Suprapubic skin (tissue), 3 donors: Measurements from ENCODE around the gene GTF2IRD1.

Experiments used
- EP300 ChIP-seq: sonication (generic); formaldehyde crosslinking; IDR thresholded peaks from one replicate; pipeline ENCODE4 v1.6.1; 2017; ENCODE audit warnings: antibody characterized with exemption
- TF ChIP-seq, protein P1 (sequence below), 2 donors: fragments of 200-600 bp in 1 of 2; fragments of 450-650 bp in 1 of 2; sonication (generic) in 1 of 2; IDR thresholded peaks; one replicate each; pipeline ENCODE4 v1.5.1; 2016 to 2019; ENCODE audit warnings: antibody characterized with exemption in 2 of 2, mild to moderate bottlenecking in 1 of 2, moderate library complexity in 1 of 2

DNA sequence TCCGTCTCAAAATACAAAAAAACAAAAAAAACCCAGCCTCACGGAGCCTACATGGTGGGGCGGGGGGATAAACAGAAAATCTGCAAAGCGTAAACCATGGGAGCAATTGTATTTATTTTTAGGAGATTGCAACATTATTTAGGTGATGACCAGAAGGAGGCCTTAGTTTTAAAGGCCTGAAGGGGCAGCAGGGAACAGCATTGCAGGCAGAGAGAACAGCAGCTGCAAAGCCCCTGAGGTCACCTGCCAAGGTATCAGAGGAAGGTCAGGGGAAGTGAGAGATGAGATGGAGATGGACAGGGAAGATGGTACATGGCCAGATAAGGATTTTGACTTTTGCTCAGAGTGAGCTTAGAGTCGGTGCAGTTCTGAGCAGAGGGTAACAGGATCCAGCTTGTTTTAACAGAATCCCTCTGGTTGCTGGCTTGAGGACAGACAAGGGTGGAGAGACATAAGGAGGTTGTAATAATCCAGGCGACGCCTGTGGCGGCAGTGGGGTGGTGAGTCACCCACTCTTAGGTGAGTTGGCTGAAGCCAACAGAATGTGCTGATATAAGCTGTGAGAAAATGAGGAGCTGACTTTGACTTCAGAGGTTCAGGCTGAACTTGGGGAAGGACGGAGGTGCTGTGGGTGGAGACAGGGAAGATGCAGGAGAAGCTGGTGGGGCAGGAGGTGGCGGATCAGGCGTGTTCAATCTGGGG, 121.5 kb downstream of the GTF2IRD1 start:
- TF ChIP-seq, protein P1, sequence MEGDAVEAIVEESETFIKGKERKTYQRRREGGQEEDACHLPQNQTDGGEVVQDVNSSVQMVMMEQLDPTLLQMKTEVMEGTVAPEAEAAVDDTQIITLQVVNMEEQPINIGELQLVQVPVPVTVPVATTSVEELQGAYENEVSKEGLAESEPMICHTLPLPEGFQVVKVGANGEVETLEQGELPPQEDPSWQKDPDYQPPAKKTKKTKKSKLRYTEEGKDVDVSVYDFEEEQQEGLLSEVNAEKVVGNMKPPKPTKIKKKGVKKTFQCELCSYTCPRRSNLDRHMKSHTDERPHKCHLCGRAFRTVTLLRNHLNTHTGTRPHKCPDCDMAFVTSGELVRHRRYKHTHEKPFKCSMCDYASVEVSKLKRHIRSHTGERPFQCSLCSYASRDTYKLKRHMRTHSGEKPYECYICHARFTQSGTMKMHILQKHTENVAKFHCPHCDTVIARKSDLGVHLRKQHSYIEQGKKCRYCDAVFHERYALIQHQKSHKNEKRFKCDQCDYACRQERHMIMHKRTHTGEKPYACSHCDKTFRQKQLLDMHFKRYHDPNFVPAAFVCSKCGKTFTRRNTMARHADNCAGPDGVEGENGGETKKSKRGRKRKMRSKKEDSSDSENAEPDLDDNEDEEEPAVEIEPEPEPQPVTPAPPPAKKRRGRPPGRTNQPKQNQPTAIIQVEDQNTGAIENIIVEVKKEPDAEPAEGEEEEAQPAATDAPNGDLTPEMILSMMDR (IDR thresholded peaks at IDR 0.05): no peak
- TF ChIP-seq EP300: no peak
